GM12864 (cell line): ENCODE measurements around the gene SYT1.

ENCODE experiments used
- DNase-seq: peaks from one replicate; pipeline ENCODE4 v3.0.0-alpha.2; 2011; ENCODE audit warnings: low read depth
- H3K4me3 ChIP-seq: 2 replicates; pipeline ENCODE4 v1.5.1; 2011; ENCODE audit warnings: mild to moderate bottlenecking, low read depth, low read length, control low read depth
- CTCF ChIP-seq: IDR thresholded peaks from 2 replicates; pipeline ENCODE4 v1.5.1; 2011; ENCODE audit warnings: low read depth, mild to moderate bottlenecking, moderate library complexity, low read length, control low read depth, inconsistent platforms; ENCODE audit errors: missing control alignments

The SYT1 gene

GRCh38 chr12:79138872-79139271, 274.3 kb downstream of the SYT1 start:
- no peak for TF ChIP-seq CTCF
- no peak for DNase-seq
- no peak overlapping the region for H3K4me3 ChIP-seq

GRCh38 chr12:79140711-79141110, 276.1 kb downstream of the SYT1 start:
- H3K4me3 ChIP-seq = no peak overlapping the region
- TF ChIP-seq CTCF = no peak
- DNase-seq = no peak

- no peak overlapping the region for H3K4me3 ChIP-seq
- TF ChIP-seq CTCF = no peak
- DNase-seq = no peak
Measured at GRCh38 chr12:79141776-79142175, 277.2 kb downstream of the SYT1 start.

GRCh38 chr12:79143803-79144202, 279.2 kb downstream of the SYT1 start:
- no peak for DNase-seq
- TF ChIP-seq CTCF = no peak
- no peak overlapping the region for H3K4me3 ChIP-seq

GRCh38 chr12:79151956-79152355, 287.4 kb downstream of the SYT1 start:
- no peak for DNase-seq
- no peak for TF ChIP-seq CTCF
- H3K4me3 ChIP-seq = no peak overlapping the region

- no peak for DNase-seq
- H3K4me3 ChIP-seq = no peak overlapping the region
- TF ChIP-seq CTCF = no peak
Measured at GRCh38 chr12:79155683-79156082, 291.1 kb downstream of the SYT1 start.

GRCh38 chr12:79156846-79157463, 292.4 kb downstream of the SYT1 start:
- no peak for DNase-seq
- TF ChIP-seq CTCF = no peak

More at GRCh38 chr12:79156846-79157463, 292.4 kb downstream of the SYT1 start:
- no peak overlapping the region for H3K4me3 ChIP-seq
